Measurements from ENCODE around the gene LRIT2. TPM values are rescaled to one million over a fixed set of nuclear protein-coding genes. Genes with fewer than 3 reads are reported as not detected.
"Not testable (repeated sequence)": the region's sequence is repeated elsewhere in the genome, so short reads cannot be mapped to it uniquely, and the experiment has no call there.

LRIT2 gene
- total RNA-seq, 1 donor from 2014 or later, result not detected

- intact Hi-C loops (cut with micrococcal nuclease), result no loop called here
- Mint-ChIP-seq H3K36me3 (ENCODE audit: low read depth) (no peaks in the 10 kb centered on the region), H3K4me3 (ENCODE audit: low read depth) (no peak overlapping the region), H3K9me3 (no peaks in the 10 kb centered on the region), H3K27ac (no peak overlapping the region), H3K27me3 (ENCODE audit: low read depth) (no peaks in the 10 kb centered on the region), H3K4me1 (ENCODE audit: low read depth) (no peaks in the 10 kb centered on the region)
- no peak for DNase-seq (ENCODE audit: low spot score)
Observed at GRCh38 chr10:84184517-84184916, 40.8 kb downstream of the LRIT2 start.

DNA sequence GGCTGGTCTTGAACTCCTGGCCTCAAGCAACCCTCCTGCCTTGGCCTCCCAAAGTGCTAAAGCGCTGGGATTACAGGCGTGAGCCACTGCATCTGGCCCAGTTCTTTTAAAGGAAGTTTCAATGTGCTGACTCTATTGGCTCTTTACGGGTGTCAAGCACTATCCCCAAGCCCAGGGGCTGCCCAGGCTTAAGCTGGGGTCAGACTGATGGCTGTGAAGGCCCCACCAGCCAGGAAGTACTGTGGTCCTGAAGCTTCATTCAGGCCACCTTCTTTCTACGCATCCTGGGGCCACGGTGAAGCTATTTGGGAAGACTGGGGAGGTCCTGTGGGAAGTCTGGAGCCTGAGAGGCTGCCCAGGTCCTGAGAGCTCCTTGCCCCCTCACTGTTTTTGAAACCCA is 43.7 kb downstream of the LRIT2 start:
- Mint-ChIP-seq H3K9me3 (no peaks in the 10 kb centered on the region), H3K4me3 (ENCODE audit: low read depth) (no peak overlapping the region), H3K4me1 (ENCODE audit: low read depth) (peaks cover 3% of the 10 kb centered on the region), H3K36me3 (ENCODE audit: low read depth) (no peaks in the 10 kb centered on the region), H3K27ac (no peak overlapping the region), H3K27me3 (ENCODE audit: low read depth) (no peaks in the 10 kb centered on the region)
- no peak for DNase-seq (ENCODE audit: low spot score)
- intact Hi-C loops (cut with micrococcal nuclease), result no loop called here

DNA sequence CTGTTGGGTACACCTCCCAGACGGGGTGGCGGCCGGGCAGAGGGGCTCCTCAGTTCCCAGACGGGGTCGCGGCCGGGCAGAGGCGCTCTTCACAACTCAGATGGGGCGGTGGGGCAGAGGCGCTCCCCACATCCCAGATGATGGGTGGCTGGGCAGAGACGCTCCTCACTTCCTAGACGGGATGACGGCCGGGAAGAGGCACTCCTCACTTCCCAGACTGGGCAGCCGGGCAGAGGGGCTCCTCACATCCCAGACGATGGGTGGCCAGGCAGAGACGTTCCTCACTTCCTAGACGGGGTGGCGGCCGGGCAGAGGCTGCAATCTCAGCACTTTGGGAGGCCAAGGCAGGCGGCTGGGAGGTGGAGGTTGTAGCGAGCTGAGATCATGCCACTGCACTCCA is 45.0 kb downstream of the LRIT2 start:
- H3K9me3 Mint-ChIP-seq; H3K4me3 Mint-ChIP-seq (ENCODE audit: low read depth); H3K4me1 Mint-ChIP-seq (ENCODE audit: low read depth); H3K36me3 Mint-ChIP-seq (ENCODE audit: low read depth); H3K27me3 Mint-ChIP-seq (ENCODE audit: low read depth); DNase-seq (ENCODE audit: low spot score); H3K27ac Mint-ChIP-seq; intact Hi-C loops (cut with micrococcal nuclease): not testable (repeated sequence)

GRCh38 chr10:84179059-84179710 is 46.2 kb downstream of the LRIT2 start:
- Mint-ChIP-seq H3K27me3 (ENCODE audit: low read depth) (no peaks in the 10 kb centered on the region), H3K27ac (no peak overlapping the region), H3K36me3 (ENCODE audit: low read depth) (no peaks in the 10 kb centered on the region), H3K4me1 (ENCODE audit: low read depth) (peaks cover 4% of the 10 kb centered on the region), H3K9me3 (no peaks in the 10 kb centered on the region), H3K4me3 (ENCODE audit: low read depth) (no peak overlapping the region)
- DNase-seq (ENCODE audit: low spot score), result no peak
- intact Hi-C loops (cut with micrococcal nuclease), result no loop called here

GRCh38 chr10:84178160-84178609 is 47.2 kb downstream of the LRIT2 start:
- Mint-ChIP-seq H3K27me3 (ENCODE audit: low read depth) (no peaks in the 10 kb centered on the region), H3K9me3 (no peaks in the 10 kb centered on the region), H3K4me3 (ENCODE audit: low read depth) (no peak overlapping the region), H3K4me1 (ENCODE audit: low read depth) (peaks cover 4% of the 10 kb centered on the region), H3K27ac (no peak overlapping the region), H3K36me3 (ENCODE audit: low read depth) (no peaks in the 10 kb centered on the region)
- no peak for DNase-seq (ENCODE audit: low spot score)
- intact Hi-C loops (cut with micrococcal nuclease), result no loop called here

GRCh38 chr10:84177541-84178141 is 47.7 kb downstream of the LRIT2 start:
- intact Hi-C loops (cut with micrococcal nuclease), result no loop called here
- H3K4me1 Mint-ChIP-seq (ENCODE audit: low read depth), result peaks cover 4% of the 10 kb centered on the region
- H3K9me3 Mint-ChIP-seq, result no peaks in the 10 kb centered on the region
- no peak overlapping the region for H3K4me3 Mint-ChIP-seq (ENCODE audit: low read depth)
- H3K27me3 Mint-ChIP-seq (ENCODE audit: low read depth), result no peaks in the 10 kb centered on the region
- no peak for DNase-seq (ENCODE audit: low spot score)
- H3K36me3 Mint-ChIP-seq (ENCODE audit: low read depth), result no peaks in the 10 kb centered on the region
- H3K27ac Mint-ChIP-seq, result no peak overlapping the region

DNA sequence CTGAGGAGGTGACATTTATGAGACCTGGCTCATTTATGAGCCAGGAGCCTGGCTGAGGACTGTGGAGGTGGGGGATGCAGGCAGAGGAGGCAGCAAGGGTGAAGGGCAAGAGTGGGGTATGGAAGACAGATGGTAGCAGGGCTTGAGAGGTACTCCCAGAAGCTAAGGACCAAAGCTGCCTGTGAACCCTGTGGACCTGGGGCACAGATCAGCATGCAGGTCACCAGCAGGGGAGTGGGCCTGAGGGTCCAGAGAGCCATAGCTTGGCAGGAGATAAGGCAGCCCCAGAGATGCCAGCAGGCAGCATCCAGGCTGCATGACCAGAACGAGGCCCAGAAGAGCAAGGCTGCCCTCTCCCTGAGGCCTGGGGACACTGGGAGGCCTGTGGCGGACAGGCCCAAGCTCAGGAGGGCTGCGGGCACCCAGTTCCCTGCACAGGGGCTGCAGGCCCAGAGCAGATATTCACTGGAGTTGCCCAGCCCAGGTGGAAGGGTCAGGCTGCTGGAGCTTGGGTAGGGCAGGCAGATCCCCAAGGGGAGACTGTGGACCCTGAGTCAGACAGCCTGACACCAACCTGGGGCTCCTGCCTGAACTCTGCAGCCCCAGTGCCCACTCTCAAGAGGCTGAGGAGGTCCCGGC is 48.4 kb downstream of the LRIT2 start:
- no peak overlapping the region for H3K4me3 Mint-ChIP-seq (ENCODE audit: low read depth)
- no peak overlapping the region for H3K27ac Mint-ChIP-seq
- DNase-seq (ENCODE audit: low spot score), result no peak
- H3K36me3 Mint-ChIP-seq (ENCODE audit: low read depth), result no peaks in the 10 kb centered on the region
- H3K9me3 Mint-ChIP-seq, result no peaks in the 10 kb centered on the region
- peaks cover 4% of the 10 kb centered on the region for H3K4me1 Mint-ChIP-seq (ENCODE audit: low read depth)
- H3K27me3 Mint-ChIP-seq (ENCODE audit: low read depth), result no peaks in the 10 kb centered on the region
- intact Hi-C loops (cut with micrococcal nuclease), result no loop called here

- Mint-ChIP-seq H3K36me3 (ENCODE audit: low read depth) (no peaks in the 10 kb centered on the region), H3K4me1 (ENCODE audit: low read depth) (peaks cover 4% of the 10 kb centered on the region), H3K9me3 (no peaks in the 10 kb centered on the region), H3K27me3 (ENCODE audit: low read depth) (no peaks in the 10 kb centered on the region), H3K4me3 (ENCODE audit: low read depth) (no peak overlapping the region), H3K27ac (no peak overlapping the region)
- no peak for DNase-seq (ENCODE audit: low spot score)
- intact Hi-C loops (cut with micrococcal nuclease), result no loop called here
Observed at GRCh38 chr10:84176351-84176750, 49.0 kb downstream of the LRIT2 start.

DNA sequence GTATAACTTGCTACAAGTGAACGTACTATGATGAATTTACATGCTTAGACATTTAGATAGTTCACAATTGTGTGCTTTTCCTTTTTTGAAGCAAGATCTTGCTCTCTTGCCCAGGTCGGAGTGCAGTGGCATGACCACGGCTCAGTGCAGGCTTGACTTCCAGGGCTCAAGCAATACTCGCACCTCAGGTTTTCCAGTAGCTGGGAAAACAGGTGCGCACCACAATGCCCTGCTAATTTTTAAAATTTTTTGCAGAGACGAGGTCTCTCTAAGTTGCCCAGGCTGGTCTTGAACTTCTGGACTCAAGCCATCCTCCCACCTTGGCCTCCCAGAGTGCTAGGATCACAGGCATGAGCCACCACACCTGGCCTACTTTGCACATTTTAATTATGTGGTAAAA is 49.9 kb downstream of the LRIT2 start:
- H3K4me3 Mint-ChIP-seq (ENCODE audit: low read depth), result no peak overlapping the region
- peaks cover 4% of the 10 kb centered on the region for H3K4me1 Mint-ChIP-seq (ENCODE audit: low read depth)
- no peaks in the 10 kb centered on the region for H3K27me3 Mint-ChIP-seq (ENCODE audit: low read depth)
- intact Hi-C loops (cut with micrococcal nuclease), result no loop called here
- H3K36me3 Mint-ChIP-seq (ENCODE audit: low read depth), result no peaks in the 10 kb centered on the region
- DNase-seq (ENCODE audit: low spot score), result no peak
- no peak overlapping the region for H3K27ac Mint-ChIP-seq
- no peaks in the 10 kb centered on the region for H3K9me3 Mint-ChIP-seq

GRCh38 chr10:84173501-84173929 is 51.8 kb downstream of the LRIT2 start, which contains the start of gene GPR15LG:
TSS of gene GPR15LG (plus strand) at chr10:84173801. CDS start at chr10:84173852, 51 bp downstream.
- H3K4me1 Mint-ChIP-seq (ENCODE audit: low read depth), result peaks cover 4% of the 10 kb centered on the region
- no peak within 1 kb of the TSS for H3K27ac Mint-ChIP-seq
- H3K36me3 Mint-ChIP-seq (ENCODE audit: low read depth), result no peaks in the 10 kb centered on the region
- intact Hi-C loops (cut with micrococcal nuclease), result no loop called here
- no peaks in the 10 kb centered on the region for H3K27me3 Mint-ChIP-seq (ENCODE audit: low read depth)
- H3K4me3 Mint-ChIP-seq (ENCODE audit: low read depth), result no peak within 1 kb of the TSS
- H3K9me3 Mint-ChIP-seq, result no peaks in the 10 kb centered on the region
- no peak for DNase-seq (ENCODE audit: low spot score)

DNA sequence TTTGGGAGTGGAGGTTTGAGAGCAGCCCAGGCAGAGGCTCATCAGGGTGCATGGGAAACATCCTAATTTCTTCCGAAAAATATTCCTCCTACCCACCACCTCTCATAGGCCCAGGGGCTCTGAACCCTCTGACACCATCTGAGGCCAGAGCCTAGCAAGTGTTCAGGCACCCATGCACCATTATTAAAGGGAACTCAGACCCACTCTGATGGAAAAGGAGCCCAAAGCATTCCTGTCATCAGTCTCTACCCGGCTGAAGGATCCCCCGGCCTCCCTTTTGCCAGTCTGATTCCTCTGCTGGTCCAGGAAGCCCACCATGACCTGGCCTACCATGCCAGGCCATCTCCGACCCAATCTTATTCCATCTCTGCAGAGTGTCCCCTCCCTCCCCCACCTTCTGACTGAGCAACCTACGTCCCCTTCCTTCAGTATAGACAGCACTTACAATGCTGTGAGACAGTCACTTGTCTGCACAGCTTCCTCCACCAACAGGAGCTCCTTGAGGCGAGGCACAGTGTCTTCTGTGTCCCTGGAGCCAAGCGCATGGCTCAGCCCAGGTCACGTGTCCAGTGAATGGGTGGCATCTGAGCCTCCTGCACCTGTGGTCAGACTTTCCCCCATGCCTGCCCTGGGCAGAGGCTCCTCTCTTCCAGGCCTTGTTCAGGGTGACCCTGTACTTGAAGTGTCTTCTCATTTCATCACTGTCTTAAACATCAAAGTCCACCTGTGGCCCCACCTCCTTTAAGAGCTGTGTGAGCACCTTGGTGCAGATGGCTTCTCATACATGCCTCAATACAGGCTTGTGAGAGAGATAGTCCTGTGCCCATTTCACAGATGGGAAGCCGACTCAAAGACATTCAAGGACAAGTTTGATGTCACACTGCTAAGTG is 52.6 kb downstream of the LRIT2 start:
- Mint-ChIP-seq H3K36me3 (ENCODE audit: low read depth) (no peaks in the 10 kb centered on the region), H3K27me3 (ENCODE audit: low read depth) (no peaks in the 10 kb centered on the region), H3K27ac (no peak overlapping the region), H3K4me3 (ENCODE audit: low read depth) (no peak overlapping the region), H3K9me3 (no peaks in the 10 kb centered on the region), H3K4me1 (ENCODE audit: low read depth) (peaks cover 4% of the 10 kb centered on the region)
- intact Hi-C loops (cut with micrococcal nuclease), result no loop called here
- DNase-seq (ENCODE audit: low spot score), result no peak

GRCh38 chr10:84171700-84172466 is 53.5 kb downstream of the LRIT2 start:
- H3K9me3 Mint-ChIP-seq; H3K27me3 Mint-ChIP-seq (ENCODE audit: low read depth); H3K27ac Mint-ChIP-seq; intact Hi-C loops (cut with micrococcal nuclease); H3K4me3 Mint-ChIP-seq (ENCODE audit: low read depth); DNase-seq (ENCODE audit: low spot score); H3K36me3 Mint-ChIP-seq (ENCODE audit: low read depth); H3K4me1 Mint-ChIP-seq (ENCODE audit: low read depth): not testable (repeated sequence)

All from activated T-helper 2 cell treated with anti-CD3 and anti-CD28 coated beads, Interferon-gamma antibody, Interleukin-2, Interleukin-4, amounts not matched to agents 10 μg/mL and 5 μg/mL and 100 μg/mL, durations not matched to agents 14 hours and 24 hours and 36 hours (primary cell).